GM13976 (cell line): ENCODE measurements around the gene LPP.

ENCODE experiments used
- DNase-seq: peaks from one replicate; pipeline ENCODE4 v3.0.0; 2012; ENCODE audit warnings: low spot score
- in situ Hi-C: fragments of 300-500 bp; cut with MboI; formaldehyde crosslinking; loops from one replicate; pipeline ENCODE4 v1.12.0; 2022; ENCODE audit warnings: low sequenced_read_pairs, mixed read lengths, inconsistent platforms; ENCODE audit not compliant: unreplicated experiment
- TF ChIP-seq, protein P1 (sequence below): IDR thresholded peaks from 2 replicates; pipeline ENCODE4 v1.5.1; 2012; ENCODE audit warnings: borderline replicate concordance, mild to moderate bottlenecking; ENCODE audit not compliant: insufficient read depth; ENCODE audit errors: extremely low read depth, missing control alignments, control extremely low read depth

Gene LPP

DNA sequence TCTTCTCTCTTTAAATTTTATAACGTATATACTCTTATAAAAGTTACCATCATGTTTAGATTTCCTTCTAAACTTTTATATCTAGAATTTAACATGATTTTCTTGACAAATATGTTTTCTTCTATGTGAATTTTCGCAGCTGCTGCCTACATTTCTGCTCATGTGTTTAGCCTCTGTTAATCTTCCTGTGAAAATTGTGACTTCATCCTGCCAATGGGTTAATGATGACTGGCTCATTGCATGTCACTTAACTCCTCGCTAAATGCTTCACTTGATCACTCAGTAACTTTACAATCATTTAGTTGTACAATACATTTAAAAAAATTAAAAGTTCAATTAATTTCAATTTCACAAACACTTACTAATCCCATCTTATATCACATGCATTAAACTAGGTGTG lies 178.1 kb downstream of the LPP start:
- TF ChIP-seq, protein P1, sequence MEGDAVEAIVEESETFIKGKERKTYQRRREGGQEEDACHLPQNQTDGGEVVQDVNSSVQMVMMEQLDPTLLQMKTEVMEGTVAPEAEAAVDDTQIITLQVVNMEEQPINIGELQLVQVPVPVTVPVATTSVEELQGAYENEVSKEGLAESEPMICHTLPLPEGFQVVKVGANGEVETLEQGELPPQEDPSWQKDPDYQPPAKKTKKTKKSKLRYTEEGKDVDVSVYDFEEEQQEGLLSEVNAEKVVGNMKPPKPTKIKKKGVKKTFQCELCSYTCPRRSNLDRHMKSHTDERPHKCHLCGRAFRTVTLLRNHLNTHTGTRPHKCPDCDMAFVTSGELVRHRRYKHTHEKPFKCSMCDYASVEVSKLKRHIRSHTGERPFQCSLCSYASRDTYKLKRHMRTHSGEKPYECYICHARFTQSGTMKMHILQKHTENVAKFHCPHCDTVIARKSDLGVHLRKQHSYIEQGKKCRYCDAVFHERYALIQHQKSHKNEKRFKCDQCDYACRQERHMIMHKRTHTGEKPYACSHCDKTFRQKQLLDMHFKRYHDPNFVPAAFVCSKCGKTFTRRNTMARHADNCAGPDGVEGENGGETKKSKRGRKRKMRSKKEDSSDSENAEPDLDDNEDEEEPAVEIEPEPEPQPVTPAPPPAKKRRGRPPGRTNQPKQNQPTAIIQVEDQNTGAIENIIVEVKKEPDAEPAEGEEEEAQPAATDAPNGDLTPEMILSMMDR = no peak
- in situ Hi-C loops = no loop called here
- DNase-seq = no peak

DNA sequence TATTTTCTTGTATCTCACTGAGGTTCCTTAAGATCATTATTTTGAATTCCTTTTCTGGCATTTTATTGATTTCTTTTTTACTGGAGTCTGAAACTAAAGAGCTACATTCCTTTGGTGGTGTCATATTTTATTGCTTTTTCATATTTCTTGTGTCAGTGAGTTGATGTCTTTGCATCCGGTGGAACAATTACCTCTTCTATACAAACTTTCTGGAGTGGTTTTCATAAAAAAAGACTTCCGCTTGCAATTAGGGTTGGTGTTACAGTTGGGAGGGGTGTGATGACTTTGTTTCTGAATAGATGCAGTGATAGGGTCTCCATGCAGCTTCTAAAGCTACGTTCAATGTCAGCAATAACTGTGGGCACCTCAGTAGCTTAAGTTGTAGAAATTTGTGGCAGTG lies 181.7 kb downstream of the LPP start:
- DNase-seq = no peak
- TF ChIP-seq, protein P1 = no peak
- in situ Hi-C loops = no loop called here

DNA sequence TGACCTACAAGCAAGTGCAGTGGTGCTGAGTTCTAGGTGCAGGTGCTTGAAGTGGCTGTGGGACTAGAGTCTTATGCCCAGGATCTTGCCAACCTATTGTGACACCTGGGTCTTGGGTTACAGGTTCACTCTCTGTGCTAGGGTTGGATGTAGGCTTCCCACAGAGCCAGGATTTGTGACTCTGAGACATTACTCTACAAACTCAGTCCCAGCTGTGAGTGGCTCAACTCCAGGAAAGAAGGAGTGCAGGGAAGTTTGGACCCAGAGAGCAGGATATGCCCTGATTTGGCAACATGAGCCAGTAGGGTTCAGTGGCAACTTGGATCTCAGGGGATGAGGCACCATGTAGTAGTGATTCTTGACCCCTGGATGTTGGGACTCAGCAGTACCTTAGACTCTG lies 182.2 kb downstream of the LPP start:
- no peak for DNase-seq
- in situ Hi-C loops = no loop called here
- TF ChIP-seq, protein P1 = no peak

DNA sequence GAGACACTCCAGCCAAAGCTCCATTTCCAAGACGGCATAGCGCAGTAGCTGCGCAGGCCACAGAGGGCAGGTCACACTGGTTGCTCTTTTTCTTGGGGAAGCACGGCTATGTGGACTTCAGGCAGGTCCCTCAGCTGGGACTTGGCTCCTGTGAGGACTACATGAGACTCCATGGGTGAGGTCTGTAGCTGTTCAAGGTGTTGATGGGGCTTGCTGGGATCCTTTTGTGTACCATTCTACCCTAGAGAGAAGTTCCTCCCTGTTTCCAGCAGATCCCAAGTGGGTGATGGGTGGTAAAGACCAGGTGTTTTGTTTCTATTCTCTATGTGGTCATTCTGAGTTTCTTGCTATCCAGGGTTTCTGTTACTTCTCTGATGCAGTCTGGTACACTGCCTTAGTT lies 183.3 kb downstream of the LPP start:
- in situ Hi-C loops = no loop called here
- no peak for DNase-seq
- TF ChIP-seq, protein P1 = no peak

DNA sequence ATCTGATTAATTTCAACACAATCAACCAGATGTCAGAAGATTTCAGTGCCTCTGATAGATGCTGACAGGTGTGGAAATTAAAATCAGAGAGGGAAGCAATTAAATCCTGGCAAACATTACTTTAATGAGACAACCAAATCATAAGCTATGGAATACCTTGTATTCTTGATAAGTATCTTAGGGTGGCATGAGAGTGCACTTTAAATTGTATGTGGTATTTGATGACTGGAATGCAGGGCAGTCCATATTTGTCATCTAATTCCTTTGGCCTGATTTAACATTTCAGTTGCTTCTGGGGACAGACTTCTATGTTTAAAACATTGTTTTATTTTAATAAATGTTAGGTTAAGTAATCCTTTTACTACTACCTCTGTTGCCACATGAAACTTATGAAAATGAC lies 184.1 kb downstream of the LPP start:
- DNase-seq = no peak
- TF ChIP-seq, protein P1 = no peak
- in situ Hi-C loops = no loop called here

DNA sequence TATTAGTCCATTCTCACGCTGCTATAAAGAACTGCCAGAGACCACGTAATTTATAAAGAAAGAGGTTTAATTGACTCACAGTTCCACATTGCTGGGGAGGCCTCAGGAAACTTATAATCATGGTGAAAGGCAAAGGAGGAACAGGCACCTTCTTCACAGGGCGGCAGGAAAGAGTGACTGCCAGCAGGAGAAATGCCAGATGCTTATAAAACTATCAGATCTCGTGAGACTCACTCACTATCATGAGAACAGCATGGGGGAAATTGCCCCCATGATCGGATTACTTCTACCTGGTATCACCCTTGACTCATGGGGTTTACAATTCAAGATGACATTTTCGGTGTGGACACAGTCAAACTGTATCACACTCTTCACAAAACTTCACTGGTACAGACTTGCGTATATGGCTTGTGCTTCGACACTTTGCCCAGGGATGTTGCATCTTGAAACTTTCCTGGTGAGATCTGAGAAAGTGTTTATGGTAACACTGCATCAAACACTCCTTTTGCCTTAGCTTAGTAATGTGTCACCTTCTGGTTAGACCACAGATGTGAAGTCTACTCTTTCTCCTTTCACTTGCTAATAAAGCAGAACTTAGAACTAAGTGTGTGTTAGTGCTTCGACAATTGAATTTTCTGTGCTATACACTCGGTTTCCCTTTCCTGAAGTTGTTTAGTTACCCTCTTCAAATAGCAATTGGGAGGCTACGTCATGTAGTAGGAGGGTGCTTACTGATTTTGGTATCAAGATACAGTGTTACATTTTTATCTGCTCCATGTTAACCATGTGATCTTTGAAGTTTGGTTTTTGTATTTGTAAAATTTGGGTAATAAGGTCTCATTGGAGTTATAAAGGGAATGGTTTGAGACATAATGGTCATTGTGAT lies 185.7 kb downstream of the LPP start:
- in situ Hi-C loops = no loop called here
- DNase-seq = no peak
- TF ChIP-seq, protein P1 = no peak
